Upper lobe of left lung (tissue), 4 donors: ENCODE data around the gene GPR183.

Experiments
- CTCF ChIP-seq, 6 experiments: fragments of 450-650 bp in 4 of 6; fragments of 200-600 bp in 2 of 6; sonication (generic) in 2 of 6; IDR thresholded peaks; one replicate each; pipeline ENCODE4 v1.5.1; 2016 to 2019; ENCODE audit warnings: antibody characterized with exemption in 6 of 6
- EP300 ChIP-seq, 4 donors: sonication (generic); formaldehyde crosslinking; IDR thresholded peaks; one replicate each; pipeline ENCODE4 v1.5.1; 2017; ENCODE audit warnings: antibody characterized with exemption in 4 of 4, control low read depth in 2 of 4
- POLR2A ChIP-seq, 4 donors: fragments of 450-650 bp; IDR thresholded peaks; one replicate each; pipeline ENCODE4 v1.5.1; 2016 to 2017; ENCODE audit warnings: antibody characterized with exemption in 4 of 4, mild to moderate bottlenecking in 2 of 4
- POLR2AphosphoS5 ChIP-seq, 2 donors: sonication (generic); formaldehyde crosslinking; IDR thresholded peaks; one replicate each; pipeline ENCODE4 v1.5.1; 2017; ENCODE audit warnings: antibody characterized with exemption in 2 of 2

DNA sequence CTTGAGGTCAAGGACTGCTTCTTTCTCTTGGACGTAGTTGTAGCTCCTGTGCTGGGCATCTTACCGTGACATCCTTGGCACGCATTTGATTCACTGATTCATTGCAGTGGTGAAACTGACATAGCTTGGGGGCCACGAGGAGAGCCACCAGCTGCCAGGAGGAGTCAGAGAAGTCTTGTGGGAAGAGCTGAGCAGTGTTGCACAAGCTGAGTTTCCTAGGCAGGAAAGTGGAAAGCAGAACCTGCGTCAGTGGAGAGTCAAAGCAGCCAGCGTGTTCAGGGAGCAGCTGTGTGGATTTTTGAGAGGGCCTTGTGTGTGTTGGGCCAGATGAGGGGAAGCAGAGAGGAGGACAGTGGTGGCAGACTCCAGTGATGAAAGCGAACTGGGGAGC is 5.3 kb upstream of the GPR183 start:
- no peak for TF ChIP-seq CTCF (IDR thresholded peaks at IDR 0.05)
- TF ChIP-seq POLR2AphosphoS5 (IDR thresholded peaks at IDR 0.05) = peak; percentile 73 to 85
- peak in 2 of 4 donors; percentile 41 to 75 for TF ChIP-seq POLR2A (IDR thresholded peaks at IDR 0.05)
- TF ChIP-seq EP300 (IDR thresholded peaks at IDR 0.05) = peak in 2 of 4 donors; percentile 85 to 94
